ENCODE results near the gene CHRDL2. TPM values are rescaled to one million over a fixed set of nuclear protein-coding genes. Genes with fewer than 3 reads are reported as not detected.

Gene CHRDL2
- total RNA-seq, 1 experiment from 2014 or later, result not detected

GRCh38 chr11:74725701-74726100, 5.5 kb downstream of the CHRDL2 start:
- Histone ChIP-seq H3K36me3 (ENCODE audit: control insufficient read depth in 1 of 2, insufficient read depth in 2 of 2, low read length in 2 of 2) (no peaks in the 10 kb centered on the region), H3K9me2 (ENCODE audit: insufficient read depth) (no peaks in the 10 kb centered on the region), H3K9ac (ENCODE audit: low read length) (no peak overlapping the region), H3K4me1 (ENCODE audit: control insufficient read depth in 1 of 2, insufficient read depth in 2 of 2, low read length in 2 of 2) (no peaks in the 10 kb centered on the region; a peak in 1 of 4 replicates), H3K9me3 (ENCODE audit: control insufficient read depth in 1 of 2, insufficient read depth in 1 of 2, low read depth in 1 of 2, low read length in 2 of 2) (no peaks in the 10 kb centered on the region), H4K20me1 (ENCODE audit: insufficient read depth) (no peaks in the 10 kb centered on the region), H3K27me3 (ENCODE audit: insufficient read depth, low read length) (peaks cover 8% of the 10 kb centered on the region), H2AFZ (ENCODE audit: low read depth, low read length, poor library complexity, severe bottlenecking) (no peak overlapping the region), H3K79me2 (ENCODE audit: insufficient read depth, low read length) (no peaks in the 10 kb centered on the region), H3K27ac (ENCODE audit: low read depth, low read length) (no peak overlapping the region), H3K4me3 (replicated peaks in 1 of 2; ENCODE audit: low read depth in 1 of 2, low read length in 2 of 2) (no peak overlapping the region), H3K4me2 (ENCODE audit: low read length) (no peak overlapping the region)
- ATAC-seq (no peak), DNase-seq (ENCODE audit: low read depth, low spot score) (no peak)
- POLR2A ChIA-PET, result no interaction called here
- intact Hi-C loops (cut with micrococcal nuclease), result no loop called here
- CTCF ChIA-PET, result interaction anchor here (0.9 to 4.8 kb wide), 8 partner anchors 9 to 523 kb away, joined by 4 to 41 read pairs (median 8); no protein-coding TSS in a partner anchor
- RAD21 ChIA-PET (ENCODE audit: low non-redundant PET in 1 of 2, low total read pairs in 2 of 2, uncharacterized antibody in 2 of 2, unreplicated experiment in 2 of 2), result interaction anchor here (1.6 to 2.9 kb wide), 2 partner anchors 23 to 24 kb away, joined by 4 to 14 read pairs; no protein-coding TSS in a partner anchor
- no TSS peak for BruUV-seq (replicated peaks)
- TF ChIP-seq CEBPB (IDR thresholded peaks at IDR 0.05; ENCODE audit: low read depth) (no peak), POLR2A (IDR thresholded peaks at IDR 0.05; ENCODE audit: borderline replicate concordance, extremely low read depth, insufficient read depth, insufficient read length) (no peak), SRF (IDR thresholded peaks at IDR 0.05; ENCODE audit: low read depth) (no peak), ZNF274 (IDR thresholded peaks at IDR 0.05; ENCODE audit: low read depth, low read length) (no peak), REST (IDR thresholded peaks at IDR 0.05; ENCODE audit: low read depth) (no peak), ZBTB33 (IDR thresholded peaks at IDR 0.05; ENCODE audit: extremely low read depth, insufficient replicate concordance, low read length) (no peak), SP1 (IDR thresholded peaks at IDR 0.05; ENCODE audit: low read depth) (no peak), CBX3 (IDR thresholded peaks at IDR 0.05; ENCODE audit: low read depth) (no peak), JUND (IDR thresholded peaks at IDR 0.05) (no peak), RAD21 (IDR thresholded peaks at IDR 0.05; ENCODE audit: low read depth) (no peak), POLR2AphosphoS5 (IDR thresholded peaks at IDR 0.05; ENCODE audit: low read depth, low read length) (no peak), TCF7L2 (IDR thresholded peaks at IDR 0.05; ENCODE audit: borderline replicate concordance, extremely low read depth, insufficient read depth, insufficient read length) (no peak)

All from HCT116 (cell line).